Type B pancreatic cell (in vitro differentiated cells): Measurements from ENCODE around the gene MT2A. TPM values are rescaled to one million over a fixed set of nuclear protein-coding genes. Genes with fewer than 3 reads are reported as not detected.

ENCODE experiments used
- DNase-seq: peaks from one replicate; pipeline ENCODE4 v3.0.0; 2021; ENCODE audit warnings: mixed read lengths; ENCODE audit not compliant: unreplicated experiment; ENCODE audit errors: extremely low spot score
- H3K27ac Mint-ChIP-seq: 2 replicates; pipeline ENCODE4 v1.8.0; 2021; ENCODE audit warnings: mild to moderate bottlenecking, mixed read lengths
- H3K27me3 Mint-ChIP-seq: 2 replicates; pipeline ENCODE4 v1.8.0; 2021; ENCODE audit warnings: mixed read lengths
- H3K36me3 Mint-ChIP-seq: 2 replicates; pipeline ENCODE4 v1.8.0; 2021; ENCODE audit warnings: mixed read lengths
- H3K4me1 Mint-ChIP-seq: one replicate; pipeline ENCODE4 v1.8.0; 2021; ENCODE audit warnings: mixed read lengths; ENCODE audit not compliant: unreplicated experiment
- H3K4me3 Mint-ChIP-seq: 2 replicates; pipeline ENCODE4 v1.8.0; 2021; ENCODE audit warnings: mild to moderate bottlenecking, mixed read lengths
- H3K9me3 Mint-ChIP-seq: 2 replicates; pipeline ENCODE4 v1.8.0; 2021; ENCODE audit warnings: mixed read lengths
- total RNA-seq: library from RNA; stranded (reverse); gene quantifications from 2 replicates; pipeline ENCODE4 v1.2.1, GENCODE V29; 2021; ENCODE audit warnings: low replicate concordance
- TF ChIP-seq, protein P1 (sequence below): fragments of 200-600 bp; sonication (generic); conservative IDR thresholded peaks from 2 replicates; pipeline ENCODE4 v1.5.0; 2021; ENCODE audit warnings: antibody characterized with exemption, mild to moderate bottlenecking

The MT2A gene
- total RNA-seq, 1 donor from 2014 or later: 18.2 TPM

- Mint-ChIP-seq H3K27ac (peak overlapping the region; percentile 77), H3K4me1 (peaks cover 40% of the 10 kb centered on the region), H3K27me3 (peaks cover 53% of the 10 kb centered on the region), H3K9me3 (no peaks in the 10 kb centered on the region), H3K4me3 (peak overlapping the region; percentile 64), H3K36me3 (no peaks in the 10 kb centered on the region)
- no peak for DNase-seq
- TF ChIP-seq, protein P1, sequence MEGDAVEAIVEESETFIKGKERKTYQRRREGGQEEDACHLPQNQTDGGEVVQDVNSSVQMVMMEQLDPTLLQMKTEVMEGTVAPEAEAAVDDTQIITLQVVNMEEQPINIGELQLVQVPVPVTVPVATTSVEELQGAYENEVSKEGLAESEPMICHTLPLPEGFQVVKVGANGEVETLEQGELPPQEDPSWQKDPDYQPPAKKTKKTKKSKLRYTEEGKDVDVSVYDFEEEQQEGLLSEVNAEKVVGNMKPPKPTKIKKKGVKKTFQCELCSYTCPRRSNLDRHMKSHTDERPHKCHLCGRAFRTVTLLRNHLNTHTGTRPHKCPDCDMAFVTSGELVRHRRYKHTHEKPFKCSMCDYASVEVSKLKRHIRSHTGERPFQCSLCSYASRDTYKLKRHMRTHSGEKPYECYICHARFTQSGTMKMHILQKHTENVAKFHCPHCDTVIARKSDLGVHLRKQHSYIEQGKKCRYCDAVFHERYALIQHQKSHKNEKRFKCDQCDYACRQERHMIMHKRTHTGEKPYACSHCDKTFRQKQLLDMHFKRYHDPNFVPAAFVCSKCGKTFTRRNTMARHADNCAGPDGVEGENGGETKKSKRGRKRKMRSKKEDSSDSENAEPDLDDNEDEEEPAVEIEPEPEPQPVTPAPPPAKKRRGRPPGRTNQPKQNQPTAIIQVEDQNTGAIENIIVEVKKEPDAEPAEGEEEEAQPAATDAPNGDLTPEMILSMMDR: no peak
Measured at GRCh38 chr16:56610017-56610608, 1.7 kb downstream of the MT2A start.

DNA sequence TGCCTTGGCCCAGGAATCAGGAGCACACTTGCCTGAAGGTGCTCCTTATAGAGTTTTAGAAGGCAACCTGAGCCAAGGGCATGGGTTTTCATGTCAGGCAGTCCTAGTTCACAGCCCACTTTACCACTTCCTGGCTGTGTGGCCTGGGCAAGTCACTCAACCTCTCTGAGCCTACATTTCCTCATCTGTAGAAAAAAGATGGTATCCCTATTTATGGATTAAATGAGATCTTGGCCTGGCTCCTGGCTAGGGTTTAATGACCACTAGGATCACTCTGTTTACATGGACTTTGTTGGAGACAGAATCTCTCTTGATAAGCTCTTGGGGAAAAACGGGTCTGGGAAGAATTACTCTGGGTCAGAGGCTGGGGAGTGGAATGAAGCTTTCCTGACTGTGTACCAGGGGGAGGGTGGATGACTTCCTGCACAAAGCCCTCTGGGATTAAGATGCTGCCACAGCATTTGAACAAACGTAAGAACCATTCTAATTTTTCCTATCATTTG lies 2.3 kb downstream of the MT2A start:
- Mint-ChIP-seq H3K4me1 (peaks cover 40% of the 10 kb centered on the region), H3K36me3 (no peaks in the 10 kb centered on the region), H3K4me3 (peak overlapping the region; percentile 64), H3K9me3 (no peaks in the 10 kb centered on the region), H3K27ac (peak overlapping the region; percentile 77), H3K27me3 (peaks cover 57% of the 10 kb centered on the region)
- no peak for DNase-seq
- TF ChIP-seq, protein P1: no peak

GRCh38 chr16:56611281-56611833 lies 3.0 kb downstream of the MT2A start:
- DNase-seq: no peak
- peaks cover 39% of the 10 kb centered on the region for H3K4me1 Mint-ChIP-seq
- no peaks in the 10 kb centered on the region for H3K9me3 Mint-ChIP-seq
- no peak overlapping the region for H3K27ac Mint-ChIP-seq
- peaks cover 60% of the 10 kb centered on the region for H3K27me3 Mint-ChIP-seq
- TF ChIP-seq, protein P1: no peak
- H3K4me3 Mint-ChIP-seq: peak overlapping the region; percentile 57
- no peaks in the 10 kb centered on the region for H3K36me3 Mint-ChIP-seq

- Mint-ChIP-seq H3K36me3 (no peaks in the 10 kb centered on the region), H3K27me3 (peaks cover 75% of the 10 kb centered on the region), H3K4me1 (peaks cover 23% of the 10 kb centered on the region), H3K9me3 (no peaks in the 10 kb centered on the region), H3K27ac (no peak overlapping the region), H3K4me3 (no peak overlapping the region)
- no peak for DNase-seq
- TF ChIP-seq, protein P1: no peak
Measured at GRCh38 chr16:56613706-56614105, 5.3 kb downstream of the MT2A start.

- Mint-ChIP-seq H3K27ac (no peak overlapping the region), H3K9me3 (no peaks in the 10 kb centered on the region), H3K4me1 (peaks cover 15% of the 10 kb centered on the region), H3K27me3 (peaks cover 75% of the 10 kb centered on the region), H3K36me3 (no peaks in the 10 kb centered on the region), H3K4me3 (no peak overlapping the region)
- TF ChIP-seq, protein P1: no peak
- no peak for DNase-seq
Measured at GRCh38 chr16:56614549-56614991, 6.2 kb downstream of the MT2A start.
